ENCODE measurements around the gene RAB11FIP4. TPM values are rescaled to one million over a fixed set of nuclear protein-coding genes. Genes with fewer than 3 reads are reported as not detected.
A peak's percentile ranks its signal among the peaks of the same experiment; 100 is the strongest.

The RAB11FIP4 gene
- total and polyA plus RNA-seq, 2 donors (not counting 3 experiments of a cell fraction or from before 2014, with no cell fraction given) = 0.08 to 0.38 TPM

DNA sequence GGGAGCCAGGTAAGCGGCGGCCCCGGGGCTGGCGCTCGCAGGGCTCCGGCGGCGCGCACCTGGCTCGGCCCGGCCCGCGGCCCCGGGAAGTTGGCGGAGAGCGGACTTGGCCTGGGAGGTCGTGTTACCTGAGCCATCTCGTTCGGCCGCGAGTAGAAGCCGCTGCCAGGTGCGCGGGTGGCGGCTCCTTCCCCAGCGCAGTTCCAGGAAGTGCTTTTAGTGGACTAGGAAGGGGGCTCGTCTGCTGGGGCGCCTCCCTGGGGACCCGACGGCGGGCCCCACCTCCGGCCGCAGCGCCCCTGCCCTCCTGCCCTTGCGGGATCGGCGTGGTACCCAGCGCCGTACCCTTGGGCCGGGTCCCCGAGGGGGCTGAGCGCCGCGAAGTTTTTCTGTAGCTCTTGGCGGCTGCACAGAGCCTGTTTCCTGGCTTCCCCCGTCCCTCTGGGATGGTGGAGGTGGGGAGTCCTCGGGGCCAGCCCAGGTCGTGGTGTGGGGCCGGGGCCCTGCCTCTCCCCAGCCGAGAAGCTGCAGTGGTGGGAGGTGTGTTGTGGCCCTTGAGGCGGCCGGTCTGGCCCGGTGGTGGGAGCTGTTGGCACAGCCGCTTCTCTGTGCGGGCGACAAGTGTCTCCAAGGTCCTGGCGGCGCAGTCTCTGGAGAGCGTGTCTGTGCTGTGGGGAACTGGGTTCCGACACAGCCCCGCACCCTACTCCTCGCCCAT, 96.9 kb downstream of the RAB11FIP4 start:
- H3K4me1 ChIP-seq (ENCODE audit: control insufficient read depth, extremely low read depth, insufficient read depth, low read length) = no peaks in the 10 kb centered on the region
- H3K36me3 ChIP-seq (ENCODE audit: control insufficient read depth in 2 of 2, extremely low read depth in 1 of 2, insufficient read depth in 2 of 2, low read length in 2 of 2) = no peaks in the 10 kb centered on the region
- FAIRE-seq (no peak), DNase-seq (ENCODE audit: low read depth, low spot score) (no peak)
- ChIA-PET CTCF (interaction anchor here (0.9 kb wide), 1 partner anchor 20 kb away, joined by 3 read pairs; no protein-coding TSS in a partner anchor), POLR2A (no interaction called here)
- BruUV-seq (replicated peaks) = no TSS peak
- H3K79me2 ChIP-seq (ENCODE audit: control insufficient read depth, insufficient read depth, low read length) = no peaks in the 10 kb centered on the region
- H3K27ac ChIP-seq (ENCODE audit: insufficient read depth, low read depth, low read length) = no peak overlapping the region
- no peaks in the 10 kb centered on the region for H4K20me1 ChIP-seq (replicated peaks; ENCODE audit: control insufficient read depth, extremely low read depth, insufficient read depth, low read length)
- TF ChIP-seq POLR2A (IDR thresholded peaks at IDR 0.05; ENCODE audit: low read depth, low read length) (no peak), EZH2 (IDR thresholded peaks at IDR 0.05; ENCODE audit: borderline replicate concordance, low read depth, low read length, severe bottlenecking) (peak; percentile 98)
- no peaks in the 10 kb centered on the region for H3K9me3 ChIP-seq (replicated peaks; ENCODE audit: control insufficient read depth, insufficient read depth, low read length)
- intact Hi-C loops (cut with micrococcal nuclease) (no loop called here), dilution Hi-C loops (cut with MboI; ENCODE audit: extremely low pct_ligation_motif_present, low sequenced_read_pairs) (no loop called here)
- no peak overlapping the region for H2AFZ ChIP-seq (ENCODE audit: low read depth, low read length)
- no peaks in the 10 kb centered on the region for H3K9me1 ChIP-seq (replicated peaks; ENCODE audit: control insufficient read depth, extremely low read depth, insufficient read depth, low read length)
- no peak overlapping the region for H3K4me2 ChIP-seq (ENCODE audit: insufficient read depth, low read length)
- H3K27me3 ChIP-seq (ENCODE audit: control insufficient read depth in 2 of 2, insufficient read depth in 2 of 2, low read length in 2 of 2) = peaks cover 41 to 46% of the 10 kb centered on the region in 2 experiments
- no peak overlapping the region for H3K9ac ChIP-seq (replicated peaks; ENCODE audit: extremely low read depth, insufficient read depth, low read length)
- no peak overlapping the region for H3K4me3 ChIP-seq (replicated peaks in 1 of 3; ENCODE audit: insufficient read depth in 1 of 3, low read depth in 1 of 3, low read length in 3 of 3)

DNA sequence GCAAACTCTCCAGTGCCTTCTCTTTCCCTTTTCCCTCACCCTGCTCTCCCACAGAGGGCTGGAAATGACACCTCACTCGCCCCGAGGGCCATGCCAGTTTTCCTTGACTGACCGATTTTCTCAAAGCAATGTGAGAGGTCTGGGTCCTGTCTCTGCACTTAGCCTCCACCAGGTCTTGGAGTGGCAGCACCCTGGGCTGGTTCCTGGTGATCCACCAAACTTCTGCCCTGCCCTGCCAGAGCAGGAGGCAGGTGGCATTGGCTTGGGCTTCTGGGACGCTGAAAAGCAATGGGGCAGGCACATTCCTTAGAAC, 97.5 kb downstream of the RAB11FIP4 start:
- no peak overlapping the region for H3K4me2 ChIP-seq (ENCODE audit: insufficient read depth, low read length)
- no peaks in the 10 kb centered on the region for H3K9me1 ChIP-seq (replicated peaks; ENCODE audit: control insufficient read depth, extremely low read depth, insufficient read depth, low read length)
- TF ChIP-seq EZH2 (IDR thresholded peaks at IDR 0.05; ENCODE audit: borderline replicate concordance, low read depth, low read length, severe bottlenecking) = no peak
- no peak for TF ChIP-seq POLR2AphosphoS5 (IDR thresholded peaks at IDR 0.05; ENCODE audit: insufficient read depth, low read depth, low read length)
- TF ChIP-seq POLR2A (IDR thresholded peaks at IDR 0.05; ENCODE audit: low read depth, low read length) = no peak
- TF ChIP-seq JUN (IDR thresholded peaks at IDR 0.05; ENCODE audit: borderline replicate concordance, insufficient read depth, insufficient read length, low read depth) = no peak
- peaks cover 41 to 46% of the 10 kb centered on the region in 2 experiments for H3K27me3 ChIP-seq (ENCODE audit: control insufficient read depth in 2 of 2, insufficient read depth in 2 of 2, low read length in 2 of 2)
- no peak for FAIRE-seq
- no peaks in the 10 kb centered on the region for H3K4me1 ChIP-seq (ENCODE audit: control insufficient read depth, extremely low read depth, insufficient read depth, low read length)
- no peak overlapping the region for H2AFZ ChIP-seq (ENCODE audit: low read depth, low read length)
- H3K27ac ChIP-seq (ENCODE audit: insufficient read depth, low read depth, low read length) = no peak overlapping the region
- H3K36me3 ChIP-seq (ENCODE audit: control insufficient read depth in 2 of 2, extremely low read depth in 1 of 2, insufficient read depth in 2 of 2, low read length in 2 of 2) = no peaks in the 10 kb centered on the region
- dilution Hi-C loops (cut with MboI; ENCODE audit: extremely low pct_ligation_motif_present, low sequenced_read_pairs) (no loop called here), intact Hi-C loops (cut with micrococcal nuclease) (no loop called here)
- no peaks in the 10 kb centered on the region for H4K20me1 ChIP-seq (replicated peaks; ENCODE audit: control insufficient read depth, extremely low read depth, insufficient read depth, low read length)
- H3K4me3 ChIP-seq (replicated peaks in 1 of 3; ENCODE audit: insufficient read depth in 1 of 3, low read depth in 1 of 3, low read length in 3 of 3) = no peak overlapping the region
- CTCF ChIA-PET = interaction anchor here (0.8 kb wide), 1 partner anchor 12 kb away, joined by 4 read pairs; no protein-coding TSS in a partner anchor
- POLR2A ChIA-PET = no interaction called here
- H3K9ac ChIP-seq (replicated peaks; ENCODE audit: extremely low read depth, insufficient read depth, low read length) = no peak overlapping the region
- H3K79me2 ChIP-seq (ENCODE audit: control insufficient read depth, insufficient read depth, low read length) = no peaks in the 10 kb centered on the region
- BruUV-seq (replicated peaks) = no TSS peak
- DNase-seq (ENCODE audit: low read depth, low spot score) = no peak
- H3K9me3 ChIP-seq (replicated peaks; ENCODE audit: control insufficient read depth, insufficient read depth, low read length) = no peaks in the 10 kb centered on the region
